Breast epithelium (tissue), 4 donors: Measurements from ENCODE around the gene KCNK7. TPM values are rescaled to one million over a fixed set of nuclear protein-coding genes. Genes with fewer than 3 reads are reported as not detected.
"Not testable (repeated sequence)": the region's sequence is repeated elsewhere in the genome, so short reads cannot be mapped to it uniquely, and the experiment has no call there.

Experiments used
- DNase-seq, 2 donors: peaks; one replicate each; pipeline ENCODE4 v3.0.0-alpha.2; 2019; ENCODE audit warnings: low spot score in 2 of 2
- H3K27ac ChIP-seq, 2 donors: fragments of 200-600 bp; sonication (generic) in 1 of 2; one replicate each; pipeline ENCODE4 v1.5.1; 2016 to 2019; ENCODE audit warnings: mild to moderate bottlenecking in 1 of 2
- H3K27me3 ChIP-seq, 2 donors: fragments of 200-600 bp; sonication (generic) in 1 of 2; one replicate each; pipeline versions ENCODE4 v1.5.1 to v1.6.0; 2017 to 2019; ENCODE audit warnings: control low read depth in 1 of 2, mild to moderate bottlenecking in 1 of 2
- H3K36me3 ChIP-seq: fragments of 200-600 bp; one replicate; pipeline ENCODE4 v1.5.1; 2019
- H3K4me1 ChIP-seq, 2 donors: fragments of 200-600 bp; sonication (generic); one replicate each; pipeline ENCODE4 v1.5.1; 2016 to 2019; ENCODE audit warnings: control low read depth in 1 of 2
- H3K4me3 ChIP-seq, 3 donors: fragments of 200-600 bp; sonication (generic); 1 replicate in 2 of 3; 2 replicates in 1 of 3; pipeline ENCODE4 v1.5.1; 2016 to 2019; ENCODE audit warnings: mild to moderate bottlenecking in 3 of 3, moderate library complexity in 2 of 3
- H3K9me3 ChIP-seq, 2 donors: fragments of 200-600 bp; sonication (generic) in 1 of 2; one replicate each; pipeline ENCODE4 v1.5.1; 2016 to 2019; ENCODE audit warnings: control low read depth in 1 of 2
- CTCF ChIP-seq, 3 donors: fragments of 450-650 bp; IDR thresholded peaks; one replicate each; pipeline ENCODE4 v1.5.1; 2016 to 2017; ENCODE audit warnings: antibody characterized with exemption in 3 of 3, mild to moderate bottlenecking in 3 of 3, moderate library complexity in 3 of 3
- POLR2A ChIP-seq: fragments of 450-650 bp; IDR thresholded peaks from one replicate; pipeline ENCODE4 v1.6.1; 2016; ENCODE audit warnings: antibody characterized with exemption, mild to moderate bottlenecking, moderate library complexity
- POLR2AphosphoS5 ChIP-seq, 3 donors: sonication (generic); formaldehyde crosslinking; IDR thresholded peaks; one replicate each; pipeline ENCODE4 v1.6.1; 2017; ENCODE audit warnings: antibody characterized with exemption in 3 of 3
- intact Hi-C: fragments of 100-400 bp; cut with DNase I; formaldehyde crosslinking; loops from one replicate; pipeline ENCODE4 v1.15.1; 2023; ENCODE audit warnings: low total_unique reads
- total RNA-seq, 3 donors: library from RNA; depleted of rRNA; stranded (reverse); fragments of >200 nt; gene quantifications; one replicate each; pipeline ENCODE4 v1.1.0, GENCODE V29; 2016

Gene KCNK7
- total RNA-seq, 3 donors from 2014 or later, result 0.33 to 2.2 (median 0.80) TPM

- no peaks in the 10 kb centered on the region for H3K27me3 ChIP-seq
- no peak for DNase-seq
- peak overlapping the region; percentile 56 to 80 for H3K27ac ChIP-seq
- H3K36me3 ChIP-seq, result no peaks in the 10 kb centered on the region
- peak overlapping the region; percentile 26 to 28 (median 27) for H3K4me3 ChIP-seq
- no peaks in the 10 kb centered on the region for H3K9me3 ChIP-seq
- intact Hi-C loops, result no loop called here
- peaks cover 8 to 12% of the 10 kb centered on the region in 2 donors for H3K4me1 ChIP-seq
- TF ChIP-seq CTCF (IDR thresholded peaks at IDR 0.05) (no peak), POLR2A (no peak), POLR2AphosphoS5 (IDR thresholded peaks at IDR 0.05) (no peak)
Measured at GRCh38 chr11:65640483-65641296, 45.1 kb upstream of the KCNK7 start.

GRCh38 chr11:65639623-65640482, 44.3 kb upstream of the KCNK7 start:
- peak overlapping the region; percentile 26 to 78 (median 27) for H3K4me3 ChIP-seq
- H3K27ac ChIP-seq, result peak overlapping the region; percentile 56 to 80
- intact Hi-C loops, result no loop called here
- peaks cover 6% of the 10 kb centered on the region for H3K36me3 ChIP-seq
- TF ChIP-seq CTCF (IDR thresholded peaks at IDR 0.05) (no peak), POLR2AphosphoS5 (IDR thresholded peaks at IDR 0.05) (no peak), POLR2A (no peak)
- no peak for DNase-seq
- peaks cover 8 to 12% of the 10 kb centered on the region in 2 donors for H3K4me1 ChIP-seq
- no peaks in the 10 kb centered on the region for H3K9me3 ChIP-seq
- H3K27me3 ChIP-seq, result no peaks in the 10 kb centered on the region

- intact Hi-C loops, DNase-seq, H3K27me3 ChIP-seq, H3K9me3 ChIP-seq, H3K36me3 ChIP-seq: not testable (repeated sequence)
- peak overlapping the region; percentile 8 to 80 for H3K27ac ChIP-seq
- H3K4me1 ChIP-seq, result peaks cover 8 to 12% of the 10 kb centered on the region in 2 donors
- peak overlapping the region in 2 of 3 donors; percentile 78 to 90 for H3K4me3 ChIP-seq
Measured at GRCh38 chr11:65639228-65639597, 43.6 kb upstream of the KCNK7 start.

- intact Hi-C loops, result no loop called here
- H3K4me3 ChIP-seq, result peak within 1 kb of the TSS; percentile 77 to 90 (median 78)
- no peaks in the 10 kb centered on the region for H3K27me3 ChIP-seq
- peaks cover 8 to 12% of the 10 kb centered on the region in 2 donors for H3K4me1 ChIP-seq
- TF ChIP-seq CTCF (IDR thresholded peaks at IDR 0.05) (peak in 2 of 3 donors; percentile 13 to 32), POLR2A (no peak)
- H3K9me3 ChIP-seq, result no peaks in the 10 kb centered on the region
- peak within 1 kb of the TSS; percentile 80 to 95 for H3K27ac ChIP-seq
- DNase-seq, result no peak
- H3K36me3 ChIP-seq, result peaks cover 6% of the 10 kb centered on the region
Measured at GRCh38 chr11:65637794-65638419, 42.3 kb upstream of the KCNK7 start, which contains the start of gene SIPA1. SIPA1 (plus strand) TSS chr11:65638101; CDS start chr11:65640922, 2,821 bp downstream.

GRCh38 chr11:65637032-65637557, 41.5 kb upstream of the KCNK7 start:
- H3K27ac ChIP-seq, result peak overlapping the region in 1 of 2 donors; percentile 95
- TF ChIP-seq POLR2A (no peak), POLR2AphosphoS5 (IDR thresholded peaks at IDR 0.05) (no peak), CTCF (IDR thresholded peaks at IDR 0.05) (no peak)
- peaks cover 8 to 12% of the 10 kb centered on the region in 2 donors for H3K4me1 ChIP-seq
- H3K27me3 ChIP-seq, result no peaks in the 10 kb centered on the region
- H3K9me3 ChIP-seq, result no peaks in the 10 kb centered on the region
- H3K36me3 ChIP-seq, result peaks cover 6% of the 10 kb centered on the region
- intact Hi-C loops, result no loop called here
- no peak overlapping the region for H3K4me3 ChIP-seq
- DNase-seq, result no peak
